ENCODE results near the gene RELN. TPM values are rescaled to one million over a fixed set of nuclear protein-coding genes. Genes with fewer than 3 reads are reported as not detected.

Gene RELN
- total and polyA plus RNA-seq, 2 donors (not counting 1 experiment from before 2014, with no cell fraction given), result not detected

GRCh38 chr7:103719070-103719469 lies 270.4 kb downstream of the RELN start:
- ATAC-seq (ENCODE audit: low read depth), result no peak
- Mint-ChIP-seq H3K27me3 (peaks cover 3% of the 10 kb centered on the region), H3K4me3 (no peak overlapping the region), H3K9me3 (ENCODE audit: insufficient read depth) (no peaks in the 10 kb centered on the region), H3K27ac (no peak overlapping the region), H3K4me1 (no peaks in the 10 kb centered on the region)
- Histone ChIP-seq H3K4me1 (ENCODE audit: control insufficient read depth in 2 of 2, insufficient read depth in 2 of 2, low read length in 2 of 2) (no peaks in the 10 kb centered on the region), H3K9me3 (ENCODE audit: control extremely low read depth in 1 of 3, control insufficient read depth in 2 of 3, insufficient read depth in 1 of 3, low read length in 2 of 3) (no peaks in the 10 kb centered on the region), H3K9ac (ENCODE audit: low read length) (no peak overlapping the region), H2AFZ (ENCODE audit: insufficient read depth, low read depth, low read length, poor library complexity, severe bottlenecking) (no peak overlapping the region), H3K4me2 (replicated peaks; ENCODE audit: low read depth, low read length, poor library complexity, severe bottlenecking) (no peak overlapping the region), H3K79me2 (ENCODE audit: control insufficient read depth, insufficient read depth, low read length) (no peaks in the 10 kb centered on the region), H3K4me3 (ENCODE audit: control extremely low read depth in 1 of 5, extremely low read depth in 1 of 5, insufficient read depth in 1 of 5, low read depth in 2 of 5, low read length in 4 of 5) (no peak overlapping the region), H4K20me1 (ENCODE audit: control insufficient read depth, insufficient read depth, low read length, poor library complexity, severe bottlenecking) (no peaks in the 10 kb centered on the region), H3K27ac (ENCODE audit: low read length in 2 of 2) (no peak overlapping the region), H3K36me3 (replicated peaks in 1 of 2; ENCODE audit: control extremely low read depth in 1 of 2, control insufficient read depth in 1 of 2, extremely low read depth in 1 of 2, insufficient read depth in 2 of 2, low read length in 1 of 2) (no peaks in the 10 kb centered on the region), H3K27me3 (replicated peaks in 1 of 4; ENCODE audit: control extremely low read depth in 1 of 4, control insufficient read depth in 3 of 4, insufficient read depth in 4 of 4, low read length in 3 of 4) (no peaks in the 10 kb centered on the region)
- POLR2A ChIA-PET, result no interaction called here
- CTCF ChIA-PET, result no interaction called here
- TF ChIP-seq EZH2 (IDR thresholded peaks at IDR 0.05; ENCODE audit: borderline replicate concordance, insufficient read depth, low read depth, low read length, poor library complexity, severe bottlenecking) (no peak), CTCF (IDR thresholded peaks at IDR 0.05) (no peak)
- intact Hi-C loops (cut with micrococcal nuclease), result no loop called here
- no peak for DNase-seq
- WGBS (ENCODE audit: insufficient coverage), result 93% methylated on average over 2 of the region's 2 CpGs

GRCh38 chr7:103718482-103719061 lies 270.9 kb downstream of the RELN start:
- no peak overlapping the region for H3K4me3 Mint-ChIP-seq
- H3K79me2 ChIP-seq (ENCODE audit: control insufficient read depth, insufficient read depth, low read length), result no peaks in the 10 kb centered on the region
- H3K27ac ChIP-seq (ENCODE audit: low read length in 2 of 2), result no peak overlapping the region
- H3K36me3 ChIP-seq (replicated peaks in 1 of 2; ENCODE audit: control extremely low read depth in 1 of 2, control insufficient read depth in 1 of 2, extremely low read depth in 1 of 2, insufficient read depth in 2 of 2, low read length in 1 of 2), result no peaks in the 10 kb centered on the region
- no peaks in the 10 kb centered on the region for H4K20me1 ChIP-seq (ENCODE audit: control insufficient read depth, insufficient read depth, low read length, poor library complexity, severe bottlenecking)
- H3K4me1 ChIP-seq (ENCODE audit: control insufficient read depth in 2 of 2, insufficient read depth in 2 of 2, low read length in 2 of 2), result no peaks in the 10 kb centered on the region
- H3K9me3 Mint-ChIP-seq (ENCODE audit: insufficient read depth), result no peaks in the 10 kb centered on the region
- TF ChIP-seq EZH2 (IDR thresholded peaks at IDR 0.05; ENCODE audit: borderline replicate concordance, insufficient read depth, low read depth, low read length, poor library complexity, severe bottlenecking) (no peak), CTCF (IDR thresholded peaks at IDR 0.05) (no peak)
- no peaks in the 10 kb centered on the region for H3K27me3 ChIP-seq (replicated peaks in 1 of 4; ENCODE audit: control extremely low read depth in 1 of 4, control insufficient read depth in 3 of 4, insufficient read depth in 4 of 4, low read length in 3 of 4)
- ChIA-PET CTCF (no interaction called here), POLR2A (no interaction called here)
- intact Hi-C loops (cut with micrococcal nuclease), result no loop called here
- DNase-seq (no peak), ATAC-seq (ENCODE audit: low read depth) (no peak)
- no peak overlapping the region for H3K9ac ChIP-seq (ENCODE audit: low read length)
- H3K4me3 ChIP-seq (ENCODE audit: control extremely low read depth in 1 of 5, extremely low read depth in 1 of 5, insufficient read depth in 1 of 5, low read depth in 2 of 5, low read length in 4 of 5), result no peak overlapping the region
- H2AFZ ChIP-seq (ENCODE audit: insufficient read depth, low read depth, low read length, poor library complexity, severe bottlenecking), result no peak overlapping the region
- no peak overlapping the region for H3K27ac Mint-ChIP-seq
- no peak overlapping the region for H3K4me2 ChIP-seq (replicated peaks; ENCODE audit: low read depth, low read length, poor library complexity, severe bottlenecking)
- H3K9me3 ChIP-seq (ENCODE audit: control extremely low read depth in 1 of 3, control insufficient read depth in 2 of 3, insufficient read depth in 1 of 3, low read length in 2 of 3), result no peaks in the 10 kb centered on the region
- no peaks in the 10 kb centered on the region for H3K4me1 Mint-ChIP-seq
- peaks cover 3% of the 10 kb centered on the region for H3K27me3 Mint-ChIP-seq

All from B cell (primary cell).